Activated T-helper 1 cell treated with anti-CD3 and anti-CD28 coated beads, Interleukin-12 subunit alpha, Interleukin-12 subunit beta, Interleukin-2, Interleukin-4 antibody, amounts not matched to agents 30 ng/mL and 10 ng/mL and 1 ng/mL, durations not matched to agents 14 hours and 24 hours and 36 hours (primary cell): ENCODE measurements around the gene CNOT10. TPM values are rescaled to one million over a fixed set of nuclear protein-coding genes. Genes with fewer than 3 reads are reported as not detected.
A peak's percentile ranks its signal among the peaks of the same experiment; 100 is the strongest.
"Not testable (repeated sequence)": the region's sequence is repeated elsewhere in the genome, so short reads cannot be mapped to it uniquely, and the experiment has no call there.

Experiments used
- DNase-seq: peaks from one replicate; pipeline ENCODE4 v3.0.0; 2021; ENCODE audit warnings: low spot score
- H3K27ac Mint-ChIP-seq: one replicate; pipeline ENCODE4 v1.8.0; 2021; ENCODE audit warnings: mild to moderate bottlenecking, mixed read lengths
- H3K27me3 Mint-ChIP-seq: one replicate; pipeline ENCODE4 v1.8.0; 2022; ENCODE audit warnings: mild to moderate bottlenecking, moderate library complexity, mixed read lengths; ENCODE audit not compliant: insufficient read depth
- H3K36me3 Mint-ChIP-seq: one replicate; pipeline ENCODE4 v1.8.0; 2021; ENCODE audit warnings: low read depth, mixed read lengths
- H3K4me1 Mint-ChIP-seq: one replicate; pipeline ENCODE4 v1.8.0; 2021; ENCODE audit warnings: low read depth, mixed read lengths
- H3K4me3 Mint-ChIP-seq: one replicate; pipeline ENCODE4 v1.8.0; 2021; ENCODE audit warnings: mild to moderate bottlenecking, moderate library complexity, mixed read lengths
- H3K9me3 Mint-ChIP-seq: one replicate; pipeline ENCODE4 v1.8.0; 2021; ENCODE audit warnings: mixed read lengths
- intact Hi-C: fragments of 100-400 bp; cut with micrococcal nuclease; formaldehyde crosslinking; loops from one replicate; pipeline ENCODE4 v1.15.1; 2024
- total RNA-seq: library from RNA; stranded (reverse); gene quantifications from 2 replicates; pipeline ENCODE4 v1.2.3, GENCODE V29; 2022

The CNOT10 gene
- total RNA-seq, 1 donor from 2014 or later, result 55.5 TPM

GRCh38 chr3:32781211-32781968 lies 96.4 kb downstream of the CNOT10 start:
- Mint-ChIP-seq H3K4me1 (peaks cover 5% of the 10 kb centered on the region), H3K9me3 (no peaks in the 10 kb centered on the region), H3K27ac (peak overlapping the region; percentile 19), H3K36me3 (peaks cover 1% of the 10 kb centered on the region), H3K27me3 (peaks cover 7% of the 10 kb centered on the region), H3K4me3 (peak overlapping the region; percentile 84)
- intact Hi-C loops, result loop anchor here (1.0 kb wide), 5 partner anchors 36 to 271 kb away; partner anchors contain the start of genes CNOT10 and TRIM71
- peak; percentile 59 for DNase-seq

- not testable (repeated sequence) for H3K27me3 Mint-ChIP-seq, DNase-seq, H3K27ac Mint-ChIP-seq, H3K9me3 Mint-ChIP-seq, H3K36me3 Mint-ChIP-seq, H3K4me1 Mint-ChIP-seq
- peak overlapping the region; percentile 48 for H3K4me3 Mint-ChIP-seq
- intact Hi-C loops, result loop anchor here (1.0 kb wide), 5 partner anchors 35 to 272 kb away; partner anchors contain the start of genes CNOT10 and TRIM71
These were observed 96.9 kb downstream of the CNOT10 start for GRCh38 chr3:32781969-32782270.

DNA sequence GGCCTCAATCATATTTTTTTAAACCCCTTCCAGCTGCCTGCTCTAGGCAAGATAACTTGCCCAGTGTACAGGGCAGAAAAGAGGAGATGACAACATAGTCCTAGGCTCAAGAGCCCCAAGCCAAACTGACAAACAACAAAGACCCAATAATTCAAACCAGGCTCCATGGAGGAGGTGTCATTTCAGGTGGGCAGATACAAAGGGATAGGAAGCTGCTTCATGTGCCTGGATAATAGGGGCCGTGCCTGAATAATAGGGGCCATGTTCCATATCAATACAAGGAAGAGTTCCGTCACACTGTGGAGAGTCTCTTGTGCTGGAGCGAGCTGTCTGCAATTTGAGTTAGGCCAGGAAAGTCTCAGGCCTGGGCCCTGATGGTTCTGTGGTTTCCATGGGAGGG lies 97.4 kb downstream of the CNOT10 start:
- Mint-ChIP-seq H3K4me3 (peak overlapping the region; percentile 48), H3K9me3 (no peaks in the 10 kb centered on the region), H3K4me1 (peaks cover 5% of the 10 kb centered on the region), H3K27me3 (peaks cover 7% of the 10 kb centered on the region), H3K27ac (no peak overlapping the region), H3K36me3 (peaks cover 1% of the 10 kb centered on the region)
- intact Hi-C loops, result no loop called here
- DNase-seq, result no peak

- Mint-ChIP-seq H3K27ac (no peak overlapping the region), H3K27me3 (peaks cover 2% of the 10 kb centered on the region), H3K36me3 (no peaks in the 10 kb centered on the region), H3K4me1 (no peaks in the 10 kb centered on the region), H3K9me3 (no peaks in the 10 kb centered on the region), H3K4me3 (no peak overlapping the region)
- no peak for DNase-seq
- intact Hi-C loops, result no loop called here
These were observed 106.8 kb downstream of the CNOT10 start for GRCh38 chr3:32791833-32792232.

DNA sequence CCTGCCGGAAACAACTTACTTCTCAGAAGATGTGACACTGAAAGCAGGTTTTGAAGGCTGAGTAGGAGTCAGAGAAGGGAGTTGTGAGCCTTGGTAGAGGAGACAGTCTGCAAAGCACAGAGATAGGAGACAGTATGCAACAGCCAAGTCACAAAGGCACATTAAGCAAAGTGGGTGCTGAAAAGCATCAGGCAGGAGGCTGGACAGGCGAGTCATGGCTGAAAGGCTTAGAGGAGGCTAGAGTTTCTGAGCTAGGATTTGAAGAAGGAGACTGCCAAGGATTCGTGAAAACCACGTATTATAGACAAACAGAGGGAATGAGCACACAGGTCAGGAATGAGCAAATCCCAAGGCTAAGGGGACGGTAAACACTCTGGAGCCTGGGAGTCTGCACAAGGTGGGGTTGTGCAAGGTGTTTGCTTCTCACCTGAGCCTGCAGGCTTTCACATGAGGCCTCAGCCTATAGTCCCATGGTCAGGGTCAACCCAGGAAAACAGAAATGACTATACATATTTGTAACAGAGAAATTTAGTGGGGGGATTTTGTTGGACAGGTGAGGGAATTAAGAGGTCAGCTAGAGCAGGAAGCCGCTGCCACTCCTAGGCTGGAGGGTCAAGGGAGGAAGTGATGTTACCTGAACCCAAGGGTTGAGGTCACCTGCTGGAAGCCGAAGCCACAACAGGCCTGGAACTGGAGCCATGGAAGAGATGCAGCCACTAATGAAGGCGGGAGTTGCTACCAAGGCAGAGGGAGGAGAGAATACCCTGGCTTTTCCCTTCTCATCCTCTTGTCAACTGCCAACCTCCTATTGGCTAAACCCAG lies 109.7 kb downstream of the CNOT10 start:
- Mint-ChIP-seq H3K4me1 (no peaks in the 10 kb centered on the region), H3K36me3 (no peaks in the 10 kb centered on the region), H3K27me3 (no peaks in the 10 kb centered on the region), H3K4me3 (no peak overlapping the region), H3K27ac (no peak overlapping the region), H3K9me3 (no peaks in the 10 kb centered on the region)
- intact Hi-C loops, result no loop called here
- DNase-seq, result no peak

- H3K4me3 Mint-ChIP-seq, DNase-seq, H3K27ac Mint-ChIP-seq, H3K27me3 Mint-ChIP-seq, H3K4me1 Mint-ChIP-seq, H3K36me3 Mint-ChIP-seq, H3K9me3 Mint-ChIP-seq, intact Hi-C loops: not testable (repeated sequence)
These were observed 111.5 kb downstream of the CNOT10 start for GRCh38 chr3:32796384-32796950.

- no peak overlapping the region for H3K27ac Mint-ChIP-seq
These were observed 112.8 kb downstream of the CNOT10 start for GRCh38 chr3:32797776-32798175.

DNA sequence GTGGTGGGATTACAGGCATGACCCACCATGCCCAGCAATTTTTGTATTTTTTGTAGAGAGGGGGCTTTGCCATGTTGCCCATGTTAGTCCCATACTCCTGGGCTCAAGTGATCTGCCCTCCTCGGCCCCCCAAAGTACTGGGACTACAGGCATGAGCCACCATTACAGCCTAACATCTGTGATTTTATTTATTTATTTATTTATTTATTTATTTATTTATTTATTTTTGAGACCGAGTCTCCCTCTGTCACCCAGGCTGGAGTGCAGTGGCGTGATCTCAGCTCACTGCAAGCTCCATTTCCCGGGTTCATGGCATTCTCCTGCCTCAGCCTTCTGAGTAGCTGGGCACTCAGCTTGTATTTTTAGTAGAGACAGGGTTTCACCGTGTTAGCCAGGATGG lies 116.5 kb downstream of the CNOT10 start:
- intact Hi-C loops, DNase-seq, H3K27ac Mint-ChIP-seq, H3K36me3 Mint-ChIP-seq, H3K4me3 Mint-ChIP-seq, H3K27me3 Mint-ChIP-seq, H3K9me3 Mint-ChIP-seq, H3K4me1 Mint-ChIP-seq: not testable (repeated sequence)

More at GRCh38 chr3:32797776-32798175, 112.8 kb downstream of the CNOT10 start:
- Mint-ChIP-seq H3K4me3 (no peak overlapping the region), H3K9me3 (no peaks in the 10 kb centered on the region), H3K4me1 (no peaks in the 10 kb centered on the region), H3K27me3 (no peaks in the 10 kb centered on the region), H3K36me3 (no peaks in the 10 kb centered on the region)
- intact Hi-C loops, result no loop called here
- no peak for DNase-seq

DNA sequence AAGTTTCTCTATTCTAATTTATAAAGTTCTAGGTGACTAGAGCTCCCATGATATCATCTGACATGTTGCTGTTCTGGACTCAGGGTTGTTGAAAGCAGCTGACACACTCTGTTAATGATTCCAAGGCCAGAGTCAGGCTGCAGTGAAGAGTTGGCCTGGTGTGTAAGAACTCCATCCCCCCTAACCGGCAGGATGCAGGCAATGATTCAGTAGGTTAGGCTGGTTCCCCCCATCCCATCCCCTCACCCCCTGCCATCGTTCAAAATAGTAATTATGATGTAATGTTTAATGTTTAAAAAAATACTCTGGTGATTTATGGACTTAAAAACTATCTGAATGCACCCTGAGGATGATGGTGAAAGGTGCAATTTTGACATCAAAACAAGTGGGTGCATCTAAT lies 128.2 kb downstream of the CNOT10 start:
- DNase-seq, result no peak
- Mint-ChIP-seq H3K9me3 (no peaks in the 10 kb centered on the region), H3K36me3 (no peaks in the 10 kb centered on the region), H3K27me3 (peaks cover 40% of the 10 kb centered on the region), H3K4me3 (no peak overlapping the region), H3K27ac (no peak overlapping the region), H3K4me1 (peaks cover 6% of the 10 kb centered on the region)
- intact Hi-C loops, result no loop called here

- H3K4me1 Mint-ChIP-seq, result peaks cover 13% of the 10 kb centered on the region
- H3K27me3 Mint-ChIP-seq, result peaks cover 47% of the 10 kb centered on the region
- no peak for DNase-seq
- no peak overlapping the region for H3K4me3 Mint-ChIP-seq
- H3K36me3 Mint-ChIP-seq, result no peaks in the 10 kb centered on the region
- no peaks in the 10 kb centered on the region for H3K9me3 Mint-ChIP-seq
- intact Hi-C loops, result no loop called here
- no peak overlapping the region for H3K27ac Mint-ChIP-seq
These were observed 129.4 kb downstream of the CNOT10 start for GRCh38 chr3:32814361-32814760.

DNA sequence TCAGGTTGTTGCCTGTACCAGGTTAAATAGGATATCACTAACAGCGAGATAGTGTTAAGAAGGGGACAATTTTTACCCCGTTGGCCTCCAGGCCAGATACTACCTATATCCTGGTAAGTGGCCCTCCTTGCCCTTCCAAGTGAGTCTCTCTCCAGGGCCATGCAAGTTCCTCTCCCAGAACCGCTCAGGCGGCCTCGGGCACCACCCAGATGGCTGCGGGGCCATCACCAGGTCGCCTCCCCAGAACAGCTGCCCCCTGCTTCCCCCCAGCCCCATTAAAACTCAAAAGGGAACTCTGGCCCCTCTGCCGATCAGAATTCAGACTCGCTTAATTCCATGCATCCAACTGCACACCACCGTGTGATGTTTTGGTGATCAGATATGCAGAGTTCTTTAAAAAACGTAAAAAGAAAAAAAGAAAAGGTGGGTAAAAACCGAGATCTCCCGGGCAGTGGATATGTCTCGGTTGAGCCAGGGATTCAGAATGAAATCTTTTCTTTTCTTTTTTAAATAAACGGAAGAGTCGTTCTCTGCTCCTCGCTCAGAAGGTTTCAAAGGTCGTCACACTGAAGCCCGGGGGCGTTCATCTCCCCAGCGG lies 131.0 kb downstream of the CNOT10 start:
- Mint-ChIP-seq H3K27me3 (peaks cover 56% of the 10 kb centered on the region), H3K27ac (no peak overlapping the region), H3K4me1 (peaks cover 13% of the 10 kb centered on the region), H3K9me3 (no peaks in the 10 kb centered on the region), H3K4me3 (no peak overlapping the region), H3K36me3 (no peaks in the 10 kb centered on the region)
- DNase-seq, result no peak
- intact Hi-C loops, result loop anchor here (2.0 kb wide), 1 partner anchor 403 kb away; the partner anchor contains the start of gene SUSD5

DNA sequence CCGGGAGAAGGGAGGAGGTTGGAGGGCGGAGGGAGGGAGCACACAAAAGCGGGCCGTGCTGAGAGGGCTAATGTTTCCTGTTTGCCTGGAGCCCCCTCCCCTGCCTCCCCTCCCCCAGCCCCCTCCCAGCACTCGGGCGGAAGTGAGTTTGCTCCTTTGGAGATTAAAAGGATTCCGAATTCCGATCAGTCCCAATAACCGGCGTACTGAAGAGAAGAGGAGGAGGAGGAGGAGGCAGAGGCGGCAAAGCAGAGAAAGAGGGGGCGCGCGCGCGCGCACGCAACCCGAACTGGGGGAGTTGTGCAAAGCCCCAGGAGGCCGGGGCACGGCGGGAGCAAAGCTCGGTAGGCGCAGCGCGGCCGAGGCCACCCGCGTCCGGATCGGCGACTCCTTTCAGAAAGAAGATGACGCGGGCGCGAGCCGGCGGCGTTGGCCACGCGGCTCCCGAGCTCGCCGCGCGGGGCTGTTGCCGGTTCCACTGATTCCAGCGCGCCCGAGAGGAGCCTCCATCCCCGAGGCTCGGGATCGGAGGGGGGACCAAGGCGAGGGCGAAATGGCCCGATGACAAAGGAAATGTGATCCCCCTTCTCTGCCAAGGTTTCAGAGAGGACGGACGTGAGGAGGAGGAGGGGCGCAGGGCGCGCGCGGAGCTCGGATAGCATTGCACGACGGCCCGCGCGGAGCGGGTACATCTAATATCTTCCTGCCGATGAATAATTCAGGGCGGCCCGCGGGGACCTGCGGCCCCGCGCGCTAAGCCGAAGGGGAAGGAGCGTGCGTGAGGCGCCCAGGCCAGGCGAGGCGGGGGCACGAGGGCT lies 131.7 kb downstream of the CNOT10 start:
- Mint-ChIP-seq H3K4me1 (peaks cover 13% of the 10 kb centered on the region), H3K27me3 (peaks cover 58% of the 10 kb centered on the region), H3K9me3 (no peaks in the 10 kb centered on the region), H3K27ac (peak overlapping the region; percentile 61), H3K36me3 (no peaks in the 10 kb centered on the region), H3K4me3 (peak overlapping the region; percentile 72)
- DNase-seq, result no peak
- intact Hi-C loops, result loop anchor here (1.0 to 2.0 kb wide), 2 partner anchors 35 to 402 kb away; partner anchors contain the start of gene SUSD5
